ENCODE results near the gene ATP5F1D. TPM values are rescaled to one million over a fixed set of nuclear protein-coding genes. Genes with fewer than 3 reads are reported as not detected.

Gene ATP5F1D
- total and polyA plus RNA-seq, 2 of the 8 experiments (the other 6 are each of a cell fraction or from before 2014, with no cell fraction given): 174 to 249 TPM

DNA sequence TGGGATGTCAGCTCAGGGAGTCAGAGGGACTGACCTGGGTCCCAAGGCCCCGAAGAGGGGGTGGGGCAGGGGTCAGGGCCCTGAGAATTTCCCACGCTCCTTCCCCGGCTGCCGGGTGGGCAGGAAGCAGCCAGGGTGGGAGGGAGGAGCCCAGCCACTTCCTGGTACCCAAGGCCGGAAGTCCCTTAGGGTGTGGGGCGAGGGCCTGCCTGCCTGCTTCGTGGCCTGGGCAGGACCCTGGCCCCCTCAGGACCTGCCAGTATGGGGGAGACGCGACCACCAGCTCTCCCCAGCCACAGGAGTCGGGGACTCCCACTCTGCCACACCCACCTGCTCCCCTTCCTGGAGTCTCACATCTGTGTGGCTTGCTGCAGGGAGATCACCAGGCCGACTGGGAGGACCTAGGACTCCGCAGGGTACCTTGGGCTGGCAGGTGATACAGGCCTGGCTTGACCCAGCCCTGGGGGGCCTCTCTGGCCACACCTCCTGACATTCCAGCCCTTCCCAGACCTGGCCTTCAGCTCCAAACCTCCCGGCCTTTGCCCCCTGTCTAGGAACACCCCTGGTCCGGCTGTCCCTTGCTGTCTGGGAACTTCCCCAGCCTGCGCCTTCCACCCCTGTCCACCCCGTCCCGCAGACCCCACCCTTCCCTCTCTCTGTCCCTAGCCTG lies 17.8 kb downstream of the ATP5F1D start (continued):
- TF ChIP-seq, protein P1, sequence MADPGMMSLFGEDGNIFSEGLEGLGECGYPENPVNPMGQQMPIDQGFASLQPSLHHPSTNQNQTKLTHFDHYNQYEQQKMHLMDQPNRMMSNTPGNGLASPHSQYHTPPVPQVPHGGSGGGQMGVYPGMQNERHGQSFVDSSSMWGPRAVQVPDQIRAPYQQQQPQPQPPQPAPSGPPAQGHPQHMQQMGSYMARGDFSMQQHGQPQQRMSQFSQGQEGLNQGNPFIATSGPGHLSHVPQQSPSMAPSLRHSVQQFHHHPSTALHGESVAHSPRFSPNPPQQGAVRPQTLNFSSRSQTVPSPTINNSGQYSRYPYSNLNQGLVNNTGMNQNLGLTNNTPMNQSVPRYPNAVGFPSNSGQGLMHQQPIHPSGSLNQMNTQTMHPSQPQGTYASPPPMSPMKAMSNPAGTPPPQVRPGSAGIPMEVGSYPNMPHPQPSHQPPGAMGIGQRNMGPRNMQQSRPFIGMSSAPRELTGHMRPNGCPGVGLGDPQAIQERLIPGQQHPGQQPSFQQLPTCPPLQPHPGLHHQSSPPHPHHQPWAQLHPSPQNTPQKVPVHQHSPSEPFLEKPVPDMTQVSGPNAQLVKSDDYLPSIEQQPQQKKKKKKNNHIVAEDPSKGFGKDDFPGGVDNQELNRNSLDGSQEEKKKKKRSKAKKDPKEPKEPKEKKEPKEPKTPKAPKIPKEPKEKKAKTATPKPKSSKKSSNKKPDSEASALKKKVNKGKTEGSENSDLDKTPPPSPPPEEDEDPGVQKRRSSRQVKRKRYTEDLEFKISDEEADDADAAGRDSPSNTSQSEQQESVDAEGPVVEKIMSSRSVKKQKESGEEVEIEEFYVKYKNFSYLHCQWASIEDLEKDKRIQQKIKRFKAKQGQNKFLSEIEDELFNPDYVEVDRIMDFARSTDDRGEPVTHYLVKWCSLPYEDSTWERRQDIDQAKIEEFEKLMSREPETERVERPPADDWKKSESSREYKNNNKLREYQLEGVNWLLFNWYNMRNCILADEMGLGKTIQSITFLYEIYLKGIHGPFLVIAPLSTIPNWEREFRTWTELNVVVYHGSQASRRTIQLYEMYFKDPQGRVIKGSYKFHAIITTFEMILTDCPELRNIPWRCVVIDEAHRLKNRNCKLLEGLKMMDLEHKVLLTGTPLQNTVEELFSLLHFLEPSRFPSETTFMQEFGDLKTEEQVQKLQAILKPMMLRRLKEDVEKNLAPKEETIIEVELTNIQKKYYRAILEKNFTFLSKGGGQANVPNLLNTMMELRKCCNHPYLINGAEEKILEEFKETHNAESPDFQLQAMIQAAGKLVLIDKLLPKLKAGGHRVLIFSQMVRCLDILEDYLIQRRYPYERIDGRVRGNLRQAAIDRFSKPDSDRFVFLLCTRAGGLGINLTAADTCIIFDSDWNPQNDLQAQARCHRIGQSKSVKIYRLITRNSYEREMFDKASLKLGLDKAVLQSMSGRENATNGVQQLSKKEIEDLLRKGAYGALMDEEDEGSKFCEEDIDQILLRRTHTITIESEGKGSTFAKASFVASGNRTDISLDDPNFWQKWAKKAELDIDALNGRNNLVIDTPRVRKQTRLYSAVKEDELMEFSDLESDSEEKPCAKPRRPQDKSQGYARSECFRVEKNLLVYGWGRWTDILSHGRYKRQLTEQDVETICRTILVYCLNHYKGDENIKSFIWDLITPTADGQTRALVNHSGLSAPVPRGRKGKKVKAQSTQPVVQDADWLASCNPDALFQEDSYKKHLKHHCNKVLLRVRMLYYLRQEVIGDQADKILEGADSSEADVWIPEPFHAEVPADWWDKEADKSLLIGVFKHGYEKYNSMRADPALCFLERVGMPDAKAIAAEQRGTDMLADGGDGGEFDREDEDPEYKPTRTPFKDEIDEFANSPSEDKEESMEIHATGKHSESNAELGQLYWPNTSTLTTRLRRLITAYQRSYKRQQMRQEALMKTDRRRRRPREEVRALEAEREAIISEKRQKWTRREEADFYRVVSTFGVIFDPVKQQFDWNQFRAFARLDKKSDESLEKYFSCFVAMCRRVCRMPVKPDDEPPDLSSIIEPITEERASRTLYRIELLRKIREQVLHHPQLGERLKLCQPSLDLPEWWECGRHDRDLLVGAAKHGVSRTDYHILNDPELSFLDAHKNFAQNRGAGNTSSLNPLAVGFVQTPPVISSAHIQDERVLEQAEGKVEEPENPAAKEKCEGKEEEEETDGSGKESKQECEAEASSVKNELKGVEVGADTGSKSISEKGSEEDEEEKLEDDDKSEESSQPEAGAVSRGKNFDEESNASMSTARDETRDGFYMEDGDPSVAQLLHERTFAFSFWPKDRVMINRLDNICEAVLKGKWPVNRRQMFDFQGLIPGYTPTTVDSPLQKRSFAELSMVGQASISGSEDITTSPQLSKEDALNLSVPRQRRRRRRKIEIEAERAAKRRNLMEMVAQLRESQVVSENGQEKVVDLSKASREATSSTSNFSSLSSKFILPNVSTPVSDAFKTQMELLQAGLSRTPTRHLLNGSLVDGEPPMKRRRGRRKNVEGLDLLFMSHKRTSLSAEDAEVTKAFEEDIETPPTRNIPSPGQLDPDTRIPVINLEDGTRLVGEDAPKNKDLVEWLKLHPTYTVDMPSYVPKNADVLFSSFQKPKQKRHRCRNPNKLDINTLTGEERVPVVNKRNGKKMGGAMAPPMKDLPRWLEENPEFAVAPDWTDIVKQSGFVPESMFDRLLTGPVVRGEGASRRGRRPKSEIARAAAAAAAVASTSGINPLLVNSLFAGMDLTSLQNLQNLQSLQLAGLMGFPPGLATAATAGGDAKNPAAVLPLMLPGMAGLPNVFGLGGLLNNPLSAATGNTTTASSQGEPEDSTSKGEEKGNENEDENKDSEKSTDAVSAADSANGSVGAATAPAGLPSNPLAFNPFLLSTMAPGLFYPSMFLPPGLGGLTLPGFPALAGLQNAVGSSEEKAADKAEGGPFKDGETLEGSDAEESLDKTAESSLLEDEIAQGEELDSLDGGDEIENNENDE (IDR thresholded peaks at IDR 0.05; ENCODE audit: insufficient replicate concordance, low read length): no peak
- no peak for TF ChIP-seq CBX5 (IDR thresholded peaks at IDR 0.05; ENCODE audit: low read depth, low read length)
- no peak for TF ChIP-seq CHD1 (IDR thresholded peaks at IDR 0.05; ENCODE audit: low read depth, low read length)
- no peak; the same call in 1 of the 2 replicates for TF ChIP-seq SP4 (IDR thresholded peaks at IDR 0.05; ENCODE audit: low read length)
- TF ChIP-seq KDM4A (IDR thresholded peaks at IDR 0.05; ENCODE audit: low read depth, low read length, severe bottlenecking): no peak
- TF ChIP-seq TAF1 (IDR thresholded peaks at IDR 0.05; ENCODE audit: low read depth, low read length): no peak; the same call in 1 of the 2 replicates
- no peak for TF ChIP-seq KDM5A (IDR thresholded peaks at IDR 0.05; ENCODE audit: low read length)
- TF ChIP-seq RNF2 (IDR thresholded peaks at IDR 0.05; ENCODE audit: borderline replicate concordance, low read depth, low read length, missing control alignments, poor library complexity, severe bottlenecking): no peak
- TF ChIP-seq SIX5 (IDR thresholded peaks at IDR 0.05; ENCODE audit: low read depth, low read length): no peak
- no peak for TF ChIP-seq GTF2F1 (IDR thresholded peaks at IDR 0.05; ENCODE audit: borderline replicate concordance, low read depth, low read length)
- no peak for TF ChIP-seq TBP (IDR thresholded peaks at IDR 0.05; ENCODE audit: low read depth, low read length)

Measured in H1 (cell line).